BJ (cell line): ENCODE data around the gene PARD3B. TPM values are rescaled to one million over a fixed set of nuclear protein-coding genes. Genes with fewer than 3 reads are reported as not detected.

Source experiments
- CTCF ChIA-PET: fragments of 350-600 bp; formaldehyde crosslinking; extraction: SDS; loops from one replicate; lab custom pipeline; 2021; ENCODE audit warnings: antibody characterized with exemption, inconsistent platforms; lab: Yijun Ruan, JAX
- POLR2A ChIA-PET: fragments of 300-600 bp; sonication (Branson Sonifier 250); formaldehyde crosslinking; extraction: SDS; loops from one replicate; lab custom pipeline; 2021; ENCODE audit warnings: antibody characterized with exemption; lab: Charles Lee
- DNase-seq: peaks from one replicate; pipeline ENCODE4 v3.0.0-alpha.2; 2011; ENCODE audit warnings: low read depth
- H3K27me3 ChIP-seq: 2 replicates; pipeline ENCODE4 v1.6.0; 2011; ENCODE audit warnings: low read length; ENCODE audit not compliant: control insufficient read depth, insufficient read depth
- H3K36me3 ChIP-seq: 2 replicates; pipeline ENCODE4 v1.5.1; 2011; ENCODE audit warnings: low read length; ENCODE audit not compliant: control insufficient read depth, insufficient read depth
- H3K4me3 ChIP-seq: 2 replicates; pipeline ENCODE4 v1.5.1; 2011; ENCODE audit warnings: low read depth, mild to moderate bottlenecking, control low read depth, low read length
- CTCF ChIP-seq: IDR thresholded peaks from 2 replicates; pipeline ENCODE4 v1.5.1; 2011; ENCODE audit warnings: low read depth, mild to moderate bottlenecking, control low read depth, inconsistent platforms, low read length, moderate library complexity; ENCODE audit not compliant: insufficient read depth
- polyA plus RNA-seq: library from polyadenylated mRNA; depleted of rRNA; stranded (reverse); fragments of >200 nt; gene quantifications from 2 replicates; pipeline ENCODE4 v1.2.3, GENCODE V29; 2011

PARD3B gene
- polyA plus RNA-seq, 1 experiment, result 7.1 TPM

DNA sequence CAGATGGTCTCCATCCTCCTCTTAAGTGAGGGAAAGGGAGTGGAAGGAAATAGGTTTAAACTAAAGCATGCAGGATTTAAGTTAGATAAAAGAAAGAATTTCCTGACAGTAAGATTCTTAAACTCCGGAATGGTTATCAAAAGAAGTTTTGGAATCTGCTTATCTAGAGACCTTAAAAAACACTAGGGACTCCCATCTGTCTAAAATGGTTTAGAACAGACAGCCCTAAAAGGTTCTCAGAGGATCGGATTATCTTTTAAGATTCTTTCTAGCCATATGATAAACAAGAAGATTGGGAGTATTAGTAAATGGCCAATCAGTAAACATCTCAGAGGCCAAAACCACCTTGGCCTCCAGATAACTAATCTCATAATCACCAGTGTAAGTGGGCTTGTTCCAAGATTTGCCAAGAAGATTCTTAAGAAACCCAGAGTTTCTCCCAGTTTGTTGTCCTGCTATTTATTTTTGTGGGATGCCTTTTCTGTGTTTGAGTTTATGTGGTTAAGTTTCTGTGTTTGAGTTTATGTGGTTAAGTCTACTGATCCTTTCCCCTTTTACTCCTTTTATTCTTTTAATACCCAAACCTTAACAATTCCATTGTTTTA lies 822.2 kb downstream of the PARD3B start:
- TF ChIP-seq CTCF, result no peak
- Histone ChIP-seq H3K4me3 (no peak overlapping the region), H3K27me3 (no peaks in the 10 kb centered on the region), H3K36me3 (no peaks in the 10 kb centered on the region)
- ChIA-PET POLR2A (no interaction called here), CTCF (no interaction called here)
- no peak for DNase-seq

- Histone ChIP-seq H3K27me3 (no peaks in the 10 kb centered on the region), H3K4me3 (no peak overlapping the region), H3K36me3 (no peaks in the 10 kb centered on the region)
- CTCF ChIA-PET, result no interaction called here
- no peak for TF ChIP-seq CTCF
- no peak for DNase-seq
- POLR2A ChIA-PET, result no interaction called here
These were observed 824.5 kb downstream of the PARD3B start for GRCh38 chr2:205369813-205370212.

DNA sequence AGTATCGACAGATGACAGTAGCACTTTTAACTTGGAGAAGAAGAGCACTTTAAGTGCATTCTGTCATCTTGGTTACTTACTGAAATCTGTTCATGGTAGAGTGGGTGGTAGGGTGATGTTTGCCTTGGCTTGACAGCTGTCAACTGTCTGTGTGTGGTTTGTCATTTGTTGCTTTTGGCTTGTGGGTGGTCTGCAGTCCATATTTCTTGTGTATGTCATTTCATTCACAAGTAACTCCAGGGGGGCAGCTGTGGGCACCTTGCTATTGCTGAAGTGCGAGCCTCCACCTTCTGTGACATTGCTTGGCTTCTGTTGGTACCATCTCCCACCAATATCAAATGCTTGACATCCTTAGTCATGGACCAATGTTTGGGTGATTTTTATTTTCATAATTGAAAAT lies 825.5 kb downstream of the PARD3B start:
- no peak for DNase-seq
- POLR2A ChIA-PET, result no interaction called here
- Histone ChIP-seq H3K27me3 (no peaks in the 10 kb centered on the region), H3K36me3 (no peaks in the 10 kb centered on the region), H3K4me3 (no peak overlapping the region)
- no peak for TF ChIP-seq CTCF
- CTCF ChIA-PET, result interaction anchor here (1.1 kb wide), 1 partner anchor 9 kb away, joined by 4 read pairs; no protein-coding TSS in a partner anchor

DNA sequence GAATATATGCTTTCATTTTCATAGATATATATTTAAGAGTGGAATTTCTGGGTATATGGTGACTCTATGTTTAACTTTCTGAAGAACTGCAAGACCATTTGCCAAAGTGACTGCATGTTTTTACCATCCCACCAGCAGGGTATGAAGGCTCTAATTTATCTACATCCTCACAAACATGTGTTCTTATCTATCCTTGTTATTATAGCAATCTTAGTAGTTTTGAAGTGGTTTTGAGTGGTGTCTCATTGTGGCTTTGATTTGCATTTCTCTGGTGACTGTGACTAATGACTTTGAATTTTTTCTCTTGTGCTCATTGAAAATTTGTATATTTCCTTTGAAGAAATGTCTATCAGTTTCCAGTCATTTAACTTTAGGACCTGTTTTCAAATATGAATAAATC lies 826.9 kb downstream of the PARD3B start:
- CTCF ChIA-PET, result no interaction called here

More for the DNA sequence above, 826.9 kb downstream of the PARD3B start:
- TF ChIP-seq CTCF, result no peak
- POLR2A ChIA-PET, result no interaction called here
- no peak overlapping the region for H3K4me3 ChIP-seq
- H3K36me3 ChIP-seq, result no peaks in the 10 kb centered on the region
- no peaks in the 10 kb centered on the region for H3K27me3 ChIP-seq
- DNase-seq, result no peak
